ENCODE data around the gene UBE2Q2. TPM values are rescaled to one million over a fixed set of nuclear protein-coding genes. Genes with fewer than 3 reads are reported as not detected.

UBE2Q2 gene
- total and polyA plus RNA-seq, 2 of the 4 experiments (the other 2 are of a cell fraction), result 18.0 to 28.9 TPM

DNA sequence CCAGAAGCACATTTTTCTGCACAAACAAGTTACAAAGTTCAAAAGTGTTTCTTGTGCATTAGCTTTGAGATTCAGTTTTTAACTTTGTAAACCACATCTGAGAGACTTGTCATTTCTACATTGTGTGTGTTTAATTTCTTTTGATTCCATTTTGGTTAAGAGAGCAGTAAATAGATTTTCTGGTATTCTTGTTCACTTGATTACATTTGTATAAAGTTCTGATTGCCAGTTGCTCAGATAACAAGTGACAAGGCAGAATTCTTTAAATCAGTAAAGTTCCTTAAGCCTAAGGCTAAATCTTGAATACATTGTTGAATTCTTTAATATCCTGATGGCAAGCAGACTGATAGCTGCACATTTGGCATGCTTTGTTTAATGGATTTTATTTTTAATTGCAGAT lies 57.3 kb downstream of the UBE2Q2 start:
- H3K9me3 ChIP-seq (ENCODE audit: control insufficient read depth, insufficient read depth, low read length), result no peaks in the 10 kb centered on the region
- no peak overlapping the region for H3K18ac ChIP-seq (ENCODE audit: low read depth, low read length)
- BruUV-seq (replicated peaks), result no TSS peak
- ATAC-seq (ENCODE audit: low read depth) (no peak), DNase-seq (no peak)
- H3K9me1 ChIP-seq (ENCODE audit: insufficient read depth, low read length), result peaks cover 11% of the 10 kb centered on the region
- TF ChIP-seq CEBPB (IDR thresholded peaks at IDR 0.05; ENCODE audit: low read depth, low read length) (no peak), NFE2L2 (IDR thresholded peaks at IDR 0.05; ENCODE audit: low read depth, low read length) (no peak), RFX5 (IDR thresholded peaks at IDR 0.05; ENCODE audit: low read depth, low read length) (no peak), CHD1 (IDR thresholded peaks at IDR 0.05; ENCODE audit: low read depth, low read length) (no peak), MAZ (IDR thresholded peaks at IDR 0.05; ENCODE audit: borderline replicate concordance, low read depth, low read length) (no peak)
- TF ChIP-seq, protein P1, sequence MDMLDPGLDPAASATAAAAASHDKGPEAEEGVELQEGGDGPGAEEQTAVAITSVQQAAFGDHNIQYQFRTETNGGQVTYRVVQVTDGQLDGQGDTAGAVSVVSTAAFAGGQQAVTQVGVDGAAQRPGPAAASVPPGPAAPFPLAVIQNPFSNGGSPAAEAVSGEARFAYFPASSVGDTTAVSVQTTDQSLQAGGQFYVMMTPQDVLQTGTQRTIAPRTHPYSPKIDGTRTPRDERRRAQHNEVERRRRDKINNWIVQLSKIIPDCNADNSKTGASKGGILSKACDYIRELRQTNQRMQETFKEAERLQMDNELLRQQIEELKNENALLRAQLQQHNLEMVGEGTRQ (IDR thresholded peaks at IDR 0.05; ENCODE audit: low read depth, low read length), result no peak
- no peak overlapping the region for H4K91ac ChIP-seq (ENCODE audit: insufficient read depth, low read depth, low read length)
- intact Hi-C loops (cut with micrococcal nuclease), result no loop called here
- peaks cover 12 to 33% of the 10 kb centered on the region in 2 experiments for H3K79me1 ChIP-seq (ENCODE audit: low read depth in 1 of 2, low read length in 2 of 2)
- no peak overlapping the region for H4K5ac ChIP-seq (ENCODE audit: low read depth, low read length)
- H3K4me2 ChIP-seq (ENCODE audit: low read depth, low read length), result no peak overlapping the region
- H2BK5ac ChIP-seq (ENCODE audit: low read depth, low read length, poor library complexity, severe bottlenecking), result no peak overlapping the region
- no peak overlapping the region for H3K27ac ChIP-seq (ENCODE audit: insufficient read depth, low read length)
- H3K27me3 ChIP-seq (ENCODE audit: control insufficient read depth, insufficient read depth, low read length), result no peaks in the 10 kb centered on the region
- H2AK9ac ChIP-seq (replicated peaks; ENCODE audit: low read depth, low read length, poor library complexity), result no peak overlapping the region
- H2BK15ac ChIP-seq (ENCODE audit: low read depth, low read length), result no peak overlapping the region
- H3K4me1 ChIP-seq (ENCODE audit: control insufficient read depth, insufficient read depth, low read length), result peaks cover 4% of the 10 kb centered on the region; the same call in 1 of the 2 replicates
- dilution Hi-C loops (cut with HindIII; ENCODE audit: low sequenced_read_pairs, unreplicated experiment), result no loop called here
- no peak overlapping the region for H3K9ac ChIP-seq (ENCODE audit: low read depth, low read length)
- no peak overlapping the region for H3K4ac ChIP-seq (ENCODE audit: low read depth, low read length)
- H3K56ac ChIP-seq (ENCODE audit: extremely low read depth, insufficient read depth, low read length), result no peak overlapping the region
- no peak overlapping the region for H3K14ac ChIP-seq (replicated peaks; ENCODE audit: low read depth, low read length)
- peaks cover 11% of the 10 kb centered on the region for H3K36me3 ChIP-seq (ENCODE audit: control insufficient read depth, insufficient read depth, low read length)
- POLR2A ChIA-PET (ENCODE audit: unreplicated experiment), result no interaction called here
- CTCF ChIA-PET, result no interaction called here
- H2BK120ac ChIP-seq (ENCODE audit: low read depth, low read length), result no peak overlapping the region
- H4K8ac ChIP-seq (ENCODE audit: low read depth in 2 of 2, low read length in 2 of 2), result no peak overlapping the region
- H3K4me3 ChIP-seq (ENCODE audit: insufficient read depth, low read depth, low read length), result no peak overlapping the region
- no peak overlapping the region for H2AK5ac ChIP-seq (ENCODE audit: low read depth, low read length)
- no peak overlapping the region for H2AFZ ChIP-seq (replicated peaks; ENCODE audit: low read length, poor library complexity)
- no peaks in the 10 kb centered on the region; the same call in 1 of the 2 replicates for H4K20me1 ChIP-seq (ENCODE audit: insufficient read depth, low read length)
- H2BK20ac ChIP-seq (ENCODE audit: low read depth, low read length), result no peak overlapping the region
- H3K23ac ChIP-seq (ENCODE audit: low read depth, low read length), result no peak overlapping the region
- in situ Hi-C loops (cut with MboI; ENCODE audit: low sequenced_read_pairs), result no loop called here
